Left forelimb (tissue), 1 donor: Measurements from ENCODE around the gene ARSG.
"Not testable (repeated sequence)": the region's sequence is repeated elsewhere in the genome, so short reads cannot be mapped to it uniquely, and the experiment has no call there.

Experiments
- DNase-seq: peaks from one replicate; pipeline ENCODE4 v3.0.0-alpha.2; 2018; ENCODE audit warnings: low spot score

Gene ARSG

DNA sequence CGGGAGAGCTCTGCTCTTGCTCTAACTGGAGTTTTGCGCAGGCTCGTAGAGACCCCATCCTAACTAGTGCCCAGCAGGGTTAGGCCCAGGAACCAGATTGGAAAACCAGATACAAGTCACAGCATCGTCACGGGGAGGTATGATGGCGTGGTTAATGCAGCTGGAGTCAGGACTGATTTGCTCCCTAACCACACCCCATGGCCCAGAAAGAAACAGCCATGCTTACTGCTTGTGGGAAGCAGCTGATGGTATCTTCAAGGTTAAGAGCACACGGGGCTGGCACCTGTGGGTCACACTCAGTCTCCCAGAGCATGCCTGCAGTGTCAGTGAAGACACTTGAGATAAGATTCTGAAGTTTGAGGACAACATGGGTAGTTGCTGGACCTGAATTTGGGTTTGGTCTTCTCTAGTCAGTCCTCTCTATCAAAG, 105.8 kb downstream of the ARSG start:
- no peak for DNase-seq

DNA sequence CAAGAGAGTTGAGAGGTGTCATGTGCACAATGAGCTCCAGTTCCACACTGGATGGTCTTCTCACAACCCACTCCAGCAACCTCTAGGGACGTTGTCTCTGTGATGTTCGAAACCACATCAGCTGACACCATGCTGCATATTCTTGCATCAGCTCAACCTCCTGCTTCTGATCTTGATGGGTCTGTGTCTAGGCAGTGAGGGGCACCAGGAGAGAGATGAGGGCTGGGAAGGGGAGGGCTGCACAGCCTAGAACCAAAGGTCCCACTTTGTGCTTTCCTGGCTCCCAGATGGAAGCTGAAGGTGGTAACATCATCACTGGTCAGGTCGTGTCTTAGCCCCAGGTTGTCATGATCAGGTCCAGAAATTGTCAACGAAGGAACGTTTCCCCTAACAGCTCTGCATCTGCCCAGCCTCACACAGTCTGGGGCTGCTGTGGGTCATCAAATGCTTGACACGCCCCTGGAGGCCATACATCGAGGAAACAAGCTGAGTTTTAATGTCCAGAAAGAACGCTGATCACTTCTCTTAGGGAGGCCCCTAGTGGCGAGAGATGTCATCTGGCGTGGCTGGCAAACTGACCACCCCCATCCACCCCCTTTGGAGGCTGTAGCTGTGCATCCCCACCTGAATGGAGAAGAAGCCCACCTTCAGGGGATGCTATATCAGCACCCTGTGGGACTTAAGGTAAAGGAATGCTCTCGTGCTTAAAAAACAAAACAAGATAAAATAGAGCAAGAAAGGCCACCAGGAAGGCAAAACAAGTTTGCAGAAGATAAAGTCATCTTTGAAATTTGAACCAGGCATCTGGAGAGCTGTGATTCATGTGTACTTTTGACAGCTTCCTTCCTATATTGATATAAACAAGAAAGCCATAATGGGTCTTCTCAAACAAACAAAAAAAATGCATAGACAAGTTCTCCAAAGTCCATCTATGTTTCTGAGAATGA, 107.7 kb downstream of the ARSG start:
- no peak for DNase-seq

GRCh38 chr17:68399638-68400403, 108.5 kb downstream of the ARSG start:
- DNase-seq: no peak

- no peak for DNase-seq
Observed at GRCh38 chr17:68400404-68400735, 109.1 kb downstream of the ARSG start.

GRCh38 chr17:68401288-68401687, 110.0 kb downstream of the ARSG start:
- no peak for DNase-seq

DNA sequence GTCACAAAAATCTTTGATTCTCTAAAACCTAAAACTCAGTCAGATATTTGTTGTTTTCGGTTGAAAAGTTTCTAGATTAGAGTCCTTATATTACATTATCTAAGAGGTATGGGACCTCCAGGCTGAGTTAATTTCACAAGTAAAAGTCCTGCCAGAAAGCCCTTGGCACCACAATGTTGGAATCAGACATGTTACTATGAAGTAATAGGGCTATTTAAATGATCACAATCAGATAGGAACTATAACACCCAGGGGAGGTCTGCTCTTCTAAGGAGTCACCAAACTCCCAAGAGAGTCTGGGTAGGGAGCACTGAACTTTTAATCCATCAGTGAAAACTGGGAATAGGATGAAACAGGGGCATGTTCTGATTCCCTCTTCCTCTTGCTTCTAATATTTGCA, 111.8 kb downstream of the ARSG start:
- no peak for DNase-seq

- not testable (repeated sequence) for DNase-seq
Observed at GRCh38 chr17:68403837-68404236, 112.5 kb downstream of the ARSG start.

DNA sequence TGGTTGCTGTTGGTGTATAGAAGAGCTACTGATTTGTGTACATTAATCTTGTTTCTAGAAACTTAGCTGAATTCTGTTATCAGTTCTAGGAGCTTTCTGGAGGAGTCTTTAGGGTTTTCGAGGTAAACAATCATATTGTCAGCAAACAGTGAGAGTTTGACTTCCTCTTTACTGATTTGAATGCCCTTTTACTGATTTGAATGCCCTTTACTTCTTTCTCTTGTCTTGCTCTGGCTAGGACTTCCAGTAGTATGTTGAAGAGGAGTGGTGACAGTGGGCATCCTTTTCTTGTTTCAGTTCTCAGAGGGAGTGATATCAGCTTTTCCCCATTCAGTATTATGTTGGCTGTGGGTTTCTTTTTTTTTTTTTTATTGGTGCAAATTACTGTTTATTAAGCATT, 116.4 kb downstream of the ARSG start:
- not testable (repeated sequence) for DNase-seq

DNA sequence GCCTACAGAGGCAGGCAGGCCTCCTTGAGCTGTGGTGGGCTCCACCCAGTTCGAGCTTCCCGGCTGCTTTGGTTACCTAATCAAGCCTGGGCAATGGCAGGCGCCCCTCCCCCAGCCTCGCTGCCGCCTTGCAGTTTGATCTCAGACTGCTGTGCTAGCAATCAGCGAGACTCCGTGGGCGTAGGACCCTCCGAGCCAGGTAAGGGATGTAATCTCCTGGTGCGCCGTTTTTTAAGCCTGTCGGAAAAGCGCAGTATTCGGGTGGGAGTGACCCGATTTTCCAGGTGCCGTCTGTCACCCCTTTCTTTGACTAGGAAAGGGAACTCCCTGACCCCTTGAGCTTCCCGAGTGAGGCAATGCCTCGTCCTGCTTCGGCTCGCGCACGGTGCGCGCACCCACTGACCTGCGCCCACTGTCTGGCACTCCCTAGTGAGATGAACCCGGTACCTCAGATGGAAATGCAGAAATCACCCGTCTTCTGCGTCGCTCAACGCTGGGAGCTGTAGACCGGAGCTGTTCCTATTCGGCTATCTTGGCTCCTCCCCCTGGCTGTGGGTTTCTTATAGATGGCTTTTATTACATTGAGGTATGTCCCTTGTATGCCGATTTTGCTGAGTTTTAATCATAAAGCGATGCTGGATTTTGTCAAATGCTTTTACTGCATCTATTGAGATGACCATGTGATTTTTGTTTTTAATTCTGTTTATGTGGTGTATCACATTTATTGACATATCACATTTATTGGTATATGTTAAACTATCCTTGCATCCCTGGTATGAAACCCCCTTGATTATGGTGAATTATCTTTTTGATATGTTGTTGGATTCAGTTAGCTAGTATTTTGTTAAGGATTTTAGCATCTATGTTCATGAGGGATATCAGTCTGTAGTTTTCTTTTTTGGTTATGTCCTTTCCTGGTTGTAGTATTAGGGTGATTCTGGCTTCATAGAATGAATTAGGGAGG, 122.6 kb downstream of the ARSG start:
- DNase-seq: not testable (repeated sequence)

- DNase-seq: not testable (repeated sequence)
Observed at GRCh38 chr17:68414901-68415300, 123.6 kb downstream of the ARSG start.

DNA sequence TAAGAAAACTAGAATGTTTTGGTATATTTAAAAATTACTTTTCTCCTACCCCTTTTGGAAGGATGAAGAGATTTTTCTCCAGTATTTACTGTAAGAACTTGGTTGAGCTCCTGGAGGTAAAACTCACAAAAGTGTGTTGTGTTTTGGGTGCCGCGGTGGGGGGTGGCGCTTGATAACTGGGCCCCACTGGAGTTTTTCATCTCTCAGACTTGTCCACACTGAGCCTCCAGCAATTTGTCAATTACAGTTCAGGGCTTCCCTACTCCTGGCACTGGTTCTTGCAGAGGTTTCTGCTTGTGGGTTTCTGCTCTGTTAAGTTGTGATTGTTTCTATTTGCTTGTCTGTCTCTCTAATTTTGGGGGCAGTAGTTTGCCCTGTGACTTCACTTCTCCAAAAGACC, 126.0 kb downstream of the ARSG start:
- DNase-seq: no peak

DNA sequence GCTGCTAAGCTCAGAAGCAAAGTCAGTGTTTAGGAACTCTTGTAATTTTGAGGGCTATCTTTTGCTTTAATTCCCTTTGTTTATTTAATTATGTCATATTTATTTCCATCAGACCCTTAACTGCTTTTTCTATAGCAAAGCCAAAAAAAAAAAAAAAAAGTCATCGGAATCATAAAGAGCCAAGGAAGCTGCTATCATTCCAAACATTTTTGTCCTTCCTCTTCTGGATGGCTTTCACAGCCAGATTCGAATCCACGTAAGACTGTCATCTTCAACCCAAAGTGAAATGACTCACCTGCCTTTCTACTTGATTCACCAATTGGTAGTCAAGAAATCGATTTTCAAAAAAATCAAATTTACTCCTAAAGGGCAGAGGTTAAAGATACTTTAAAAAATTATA, 127.6 kb downstream of the ARSG start:
- no peak for DNase-seq

- no peak for DNase-seq
Observed at GRCh38 chr17:68420065-68420464, 128.8 kb downstream of the ARSG start.

DNA sequence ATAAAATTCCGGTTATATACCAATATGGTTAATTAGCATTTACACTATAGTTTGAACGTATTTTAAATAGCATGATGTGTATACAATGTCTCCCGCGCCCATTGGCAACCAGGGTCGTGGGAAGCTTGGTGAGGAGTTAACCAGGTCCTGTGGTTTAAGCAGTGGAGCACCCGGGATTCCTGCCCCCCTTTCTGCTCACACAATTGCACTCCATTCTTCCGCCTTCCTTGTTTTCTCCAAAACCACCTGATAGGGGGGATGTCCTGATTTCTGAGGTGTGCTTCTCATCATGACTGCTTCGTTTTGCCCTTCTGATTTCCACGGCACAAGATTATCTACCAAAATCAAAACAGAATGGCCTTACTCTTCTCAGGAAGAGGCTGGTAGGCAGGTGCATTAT, 130.2 kb downstream of the ARSG start:
- no peak for DNase-seq

DNA sequence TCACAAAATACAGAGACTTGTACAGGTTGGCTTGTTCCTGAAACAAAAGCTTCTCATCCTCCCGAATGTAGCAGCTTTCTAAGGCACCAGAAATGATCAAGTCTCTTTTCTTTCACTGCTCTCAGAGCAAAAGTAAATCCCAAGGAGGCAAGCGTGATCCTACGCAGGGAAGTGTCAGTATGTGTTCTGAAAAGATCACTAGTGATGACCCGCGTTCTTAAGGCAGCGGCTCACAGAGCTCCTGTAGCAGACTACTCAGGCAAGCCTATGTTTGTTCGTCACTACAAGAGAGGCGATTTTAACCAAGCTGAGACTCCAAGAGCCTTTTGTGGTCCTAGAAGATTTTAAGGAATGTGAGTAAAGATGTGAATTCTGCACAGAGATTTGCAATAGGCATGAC, 131.5 kb downstream of the ARSG start:
- no peak for DNase-seq

DNA sequence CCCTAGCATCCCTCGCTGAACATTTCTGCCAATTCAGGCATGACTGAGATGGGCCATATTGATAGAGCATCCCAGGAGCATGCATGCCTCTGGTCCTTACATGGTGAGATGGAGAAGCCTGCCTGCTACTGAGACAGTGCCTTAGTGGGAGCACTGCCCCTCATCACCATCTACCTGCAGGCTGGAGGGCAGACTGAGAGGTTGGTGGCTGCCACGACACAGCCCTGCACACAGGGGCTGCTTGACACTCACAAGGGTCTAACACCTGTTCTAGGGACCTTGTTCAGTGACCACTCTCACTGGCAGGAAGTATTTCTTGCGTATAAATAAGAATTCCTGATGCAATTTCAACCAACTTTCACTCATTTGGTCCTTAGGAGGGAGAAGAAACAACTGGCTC, 132.0 kb downstream of the ARSG start:
- DNase-seq: no peak

DNA sequence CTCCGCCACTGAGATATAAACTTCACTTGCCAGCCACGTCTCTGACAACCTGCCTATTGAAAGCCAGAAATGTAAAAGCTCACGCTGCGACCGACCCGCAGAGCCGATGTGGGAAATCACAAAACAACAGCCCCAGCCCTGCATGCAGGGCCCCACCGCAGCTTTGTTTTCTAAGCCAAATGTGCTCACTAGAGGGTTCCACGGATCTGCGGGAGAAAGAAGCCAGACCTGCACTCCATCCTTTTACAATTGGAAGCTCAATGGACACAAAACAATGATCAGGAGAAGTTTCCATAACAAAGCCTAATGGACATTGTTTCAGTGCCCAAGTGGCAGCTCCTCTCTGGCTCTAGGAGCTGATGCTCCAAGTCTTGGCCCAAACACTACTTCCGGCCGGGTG, 132.9 kb downstream of the ARSG start:
- DNase-seq: no peak

- no peak for DNase-seq
Observed at GRCh38 chr17:68424861-68425260, 133.6 kb downstream of the ARSG start.

GRCh38 chr17:68425979-68426378, 134.7 kb downstream of the ARSG start:
- DNase-seq: no peak

- DNase-seq: no peak
Observed at GRCh38 chr17:68427575-68427974, 136.3 kb downstream of the ARSG start.

DNA sequence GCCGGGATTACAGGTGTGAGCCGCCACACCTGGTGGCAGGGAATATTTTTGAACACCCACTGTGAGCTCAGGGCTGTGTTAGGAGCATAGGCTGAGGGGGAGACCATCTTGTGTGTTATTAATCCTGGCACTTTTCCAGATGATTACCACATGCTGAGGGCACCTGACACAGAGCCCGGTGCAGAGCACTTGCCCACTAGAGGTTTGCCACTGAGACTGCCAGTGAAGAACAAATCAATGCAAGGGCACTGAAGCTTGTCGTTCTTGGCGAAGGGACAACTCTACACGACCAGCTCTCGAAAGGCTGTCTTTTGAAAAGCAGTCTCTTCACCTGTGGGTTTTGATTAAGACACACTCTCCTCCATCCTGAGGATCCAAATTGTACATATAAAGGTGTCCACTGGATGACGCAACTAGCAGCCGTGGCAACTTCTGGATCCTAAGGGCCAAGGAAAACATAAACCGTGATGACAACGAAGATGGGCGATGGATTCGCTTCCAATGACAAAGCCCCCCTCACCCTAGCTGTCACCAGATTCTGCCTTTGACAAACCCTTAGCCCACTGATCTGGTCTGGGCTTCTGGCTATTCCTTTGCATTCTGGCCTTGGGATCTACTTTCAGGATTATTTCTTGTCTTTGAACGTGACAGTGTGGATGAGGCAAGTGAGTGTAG, 137.3 kb downstream of the ARSG start:
- DNase-seq: no peak

DNA sequence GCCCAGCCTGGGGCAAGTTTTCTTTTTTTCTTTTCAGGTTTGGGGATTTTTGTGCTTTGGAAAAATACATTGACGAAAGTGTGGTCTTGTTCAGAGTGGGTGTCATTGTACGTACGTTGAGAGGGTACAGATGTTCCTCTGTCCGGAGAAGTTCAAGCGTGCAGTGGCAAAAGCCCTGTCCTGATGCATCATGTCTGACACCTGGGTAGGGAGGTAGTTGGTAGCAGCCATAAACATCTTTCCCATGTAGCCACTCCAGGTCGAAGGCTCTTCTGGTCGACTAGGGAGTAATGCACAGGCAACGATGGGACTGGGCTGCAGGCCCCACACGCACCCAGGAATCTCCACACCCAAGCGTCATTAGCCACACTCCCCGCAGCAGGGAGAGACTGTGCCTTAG, 138.6 kb downstream of the ARSG start:
- no peak for DNase-seq
